Muscle layer of duodenum (tissue), 2 donors: ENCODE measurements around the gene SUGT1.
"Not testable (repeated sequence)": the region's sequence is repeated elsewhere in the genome, so short reads cannot be mapped to it uniquely, and the experiment has no call there.

Source experiments
- H3K27ac ChIP-seq: one replicate; pipeline ENCODE4 v1.7.0; 2013; ENCODE audit warnings: mild to moderate bottlenecking, low read length
- H3K27me3 ChIP-seq: one replicate; pipeline ENCODE4 v1.7.0; 2013; ENCODE audit warnings: low read depth, mild to moderate bottlenecking, control low read depth, low read length
- H3K36me3 ChIP-seq, 2 donors: one replicate each; pipeline ENCODE4 v1.7.0; 2013; ENCODE audit warnings: low read length in 2 of 2, control low read depth in 1 of 2, mild to moderate bottlenecking in 1 of 2; ENCODE audit not compliant: insufficient read depth in 2 of 2, control insufficient read depth in 1 of 2
- H3K4me1 ChIP-seq, 2 donors: one replicate each; pipeline ENCODE4 v1.7.0; 2013; ENCODE audit warnings: low read length in 2 of 2, mild to moderate bottlenecking in 2 of 2, control low read depth in 1 of 2, moderate library complexity in 1 of 2; ENCODE audit not compliant: insufficient read depth in 2 of 2, control insufficient read depth in 1 of 2
- H3K4me3 ChIP-seq, 2 donors: one replicate each; pipeline ENCODE4 v1.7.0; 2013; ENCODE audit warnings: low read length in 2 of 2, low read depth in 1 of 2, mild to moderate bottlenecking in 1 of 2
- H3K9me3 ChIP-seq, 2 donors: one replicate each; pipeline ENCODE4 v1.7.0; 2013; ENCODE audit warnings: low read length in 2 of 2, control low read depth in 1 of 2, mild to moderate bottlenecking in 1 of 2; ENCODE audit not compliant: control insufficient read depth in 1 of 2
- donor health status: healthy.

The SUGT1 gene

GRCh38 chr13:52652196-52652979, at the start of gene SUGT1:
Gene SUGT1, plus strand, starts transcription at chr13:52652836. Its CDS starts 85 bp downstream, at chr13:52652921.
- Histone ChIP-seq H3K27ac (peak within 1 kb of the TSS; percentile 97), H3K27me3 (no peaks in the 10 kb centered on the region), H3K9me3 (no peaks in the 10 kb centered on the region), H3K4me1 (peaks cover 14 to 38% of the 10 kb centered on the region in 2 donors), H3K4me3 (peak within 1 kb of the TSS; percentile 78 to 93), H3K36me3 (peaks cover 5 to 15% of the 10 kb centered on the region in 2 donors)

GRCh38 chr13:52603316-52603715, 49.3 kb upstream of the SUGT1 start:
- H3K27me3 ChIP-seq, H3K36me3 ChIP-seq, H3K4me3 ChIP-seq, H3K27ac ChIP-seq, H3K9me3 ChIP-seq: not testable (repeated sequence)
- H3K4me1 ChIP-seq: peaks cover 5 to 11% of the 10 kb centered on the region in 2 donors

GRCh38 chr13:52606126-52606525, 46.5 kb upstream of the SUGT1 start:
- not testable (repeated sequence) for H3K4me3 ChIP-seq, H3K36me3 ChIP-seq, H3K27me3 ChIP-seq, H3K9me3 ChIP-seq, H3K27ac ChIP-seq, H3K4me1 ChIP-seq

GRCh38 chr13:52606795-52607194, 45.8 kb upstream of the SUGT1 start:
- H3K27ac ChIP-seq, H3K36me3 ChIP-seq, H3K4me3 ChIP-seq, H3K9me3 ChIP-seq, H3K4me1 ChIP-seq, H3K27me3 ChIP-seq: not testable (repeated sequence)

GRCh38 chr13:52608184-52608583, 44.5 kb upstream of the SUGT1 start:
- not testable (repeated sequence) for H3K4me3 ChIP-seq, H3K27ac ChIP-seq, H3K27me3 ChIP-seq, H3K36me3 ChIP-seq, H3K4me1 ChIP-seq, H3K9me3 ChIP-seq

- H3K4me3 ChIP-seq, H3K4me1 ChIP-seq, H3K27ac ChIP-seq, H3K27me3 ChIP-seq, H3K9me3 ChIP-seq, H3K36me3 ChIP-seq: not testable (repeated sequence)
Observed at GRCh38 chr13:52609013-52609606, 43.5 kb upstream of the SUGT1 start.

- H3K4me3 ChIP-seq, H3K4me1 ChIP-seq, H3K27ac ChIP-seq, H3K9me3 ChIP-seq, H3K36me3 ChIP-seq, H3K27me3 ChIP-seq: not testable (repeated sequence)
Observed at GRCh38 chr13:52610158-52610557, 42.5 kb upstream of the SUGT1 start.

- no peak overlapping the region for H3K27ac ChIP-seq
- no peaks in the 10 kb centered on the region for H3K9me3 ChIP-seq
- no peak overlapping the region for H3K4me3 ChIP-seq
- peaks cover 0 to 9% of the 10 kb centered on the region in 2 donors for H3K4me1 ChIP-seq
- H3K36me3 ChIP-seq: no peaks in the 10 kb centered on the region
- no peaks in the 10 kb centered on the region for H3K27me3 ChIP-seq
Observed at GRCh38 chr13:52615134-52615801, 37.4 kb upstream of the SUGT1 start.

GRCh38 chr13:52615812-52616211, 36.8 kb upstream of the SUGT1 start:
- H3K36me3 ChIP-seq: no peaks in the 10 kb centered on the region
- no peak overlapping the region for H3K27ac ChIP-seq
- H3K4me1 ChIP-seq: peaks cover 0 to 9% of the 10 kb centered on the region in 2 donors
- no peaks in the 10 kb centered on the region for H3K27me3 ChIP-seq
- no peak overlapping the region for H3K4me3 ChIP-seq
- no peaks in the 10 kb centered on the region for H3K9me3 ChIP-seq

GRCh38 chr13:52617070-52618060, 35.3 kb upstream of the SUGT1 start:
- H3K36me3 ChIP-seq: no peaks in the 10 kb centered on the region
- peaks cover 0 to 9% of the 10 kb centered on the region in 2 donors for H3K4me1 ChIP-seq
- no peaks in the 10 kb centered on the region for H3K27me3 ChIP-seq
- peak overlapping the region; percentile 91 to 95 for H3K4me3 ChIP-seq
- peak overlapping the region; percentile 14 for H3K27ac ChIP-seq
- no peaks in the 10 kb centered on the region for H3K9me3 ChIP-seq
